GM18520 (cell line): ENCODE data around the gene ZNF646.

Experiments used
- ATAC-seq: cut with Tn5 transposase; IDR thresholded peaks from one replicate; pipeline ENCODE4 v1.9.1; 2021; ENCODE audit not compliant: unreplicated experiment

The ZNF646 gene

GRCh38 chr16:31064882-31065461 is 9.2 kb upstream of the ZNF646 start:
- ATAC-seq = no peak

GRCh38 chr16:31067342-31067741 is 6.9 kb upstream of the ZNF646 start:
- no peak for ATAC-seq

- ATAC-seq = no peak
These were observed 2.4 kb upstream of the ZNF646 start for GRCh38 chr16:31071861-31072260.

GRCh38 chr16:31072540-31073141 is 1.6 kb upstream of the ZNF646 start:
- no peak for ATAC-seq

GRCh38 chr16:31073142-31073969 is 866 bp upstream of the ZNF646 start:
- ATAC-seq = peak; percentile 40

GRCh38 chr16:31074814-31075183 is 577 bp downstream of the ZNF646 start:
- ATAC-seq = no peak

GRCh38 chr16:31076319-31076718 is 2.1 kb downstream of the ZNF646 start:
- no peak for ATAC-seq

GRCh38 chr16:31077024-31077423 is 2.8 kb downstream of the ZNF646 start:
- ATAC-seq = no peak

GRCh38 chr16:31077592-31078396 is 3.6 kb downstream of the ZNF646 start:
- ATAC-seq = no peak

- no peak for ATAC-seq
These were observed 4.5 kb downstream of the ZNF646 start for GRCh38 chr16:31078597-31079341.

GRCh38 chr16:31079342-31079944 is 5.2 kb downstream of the ZNF646 start:
- ATAC-seq = no peak

GRCh38 chr16:31080035-31080629 is 5.9 kb downstream of the ZNF646 start:
- ATAC-seq = no peak

- no peak for ATAC-seq
These were observed 6.7 kb downstream of the ZNF646 start for GRCh38 chr16:31080756-31081419.

- ATAC-seq = no peak
These were observed 7.5 kb downstream of the ZNF646 start for GRCh38 chr16:31081428-31082351.

GRCh38 chr16:31082368-31083045 is 8.3 kb downstream of the ZNF646 start:
- no peak for ATAC-seq

GRCh38 chr16:31083081-31083480 is 8.9 kb downstream of the ZNF646 start:
- ATAC-seq = no peak

GRCh38 chr16:31083556-31083955 is 9.3 kb downstream of the ZNF646 start:
- ATAC-seq = no peak

GRCh38 chr16:31083981-31084380 is 9.8 kb downstream of the ZNF646 start:
- ATAC-seq = no peak
